GM21619 (cell line): ENCODE measurements around the gene NOP14.
"Not testable (repeated sequence)": the region's sequence is repeated elsewhere in the genome, so short reads cannot be mapped to it uniquely, and the experiment has no call there.

Experiments used
- ATAC-seq: cut with Tn5 transposase; IDR thresholded peaks from one replicate; pipeline ENCODE4 v1.9.1; 2021; ENCODE audit not compliant: unreplicated experiment

Gene NOP14

GRCh38 chr4:2943364-2944090 is 19.7 kb downstream of the NOP14 start:
- no peak for ATAC-seq

- ATAC-seq = no peak
Measured at GRCh38 chr4:2942532-2943363, 20.5 kb downstream of the NOP14 start.

- no peak for ATAC-seq
Measured at GRCh38 chr4:2942037-2942531, 21.1 kb downstream of the NOP14 start.

DNA sequence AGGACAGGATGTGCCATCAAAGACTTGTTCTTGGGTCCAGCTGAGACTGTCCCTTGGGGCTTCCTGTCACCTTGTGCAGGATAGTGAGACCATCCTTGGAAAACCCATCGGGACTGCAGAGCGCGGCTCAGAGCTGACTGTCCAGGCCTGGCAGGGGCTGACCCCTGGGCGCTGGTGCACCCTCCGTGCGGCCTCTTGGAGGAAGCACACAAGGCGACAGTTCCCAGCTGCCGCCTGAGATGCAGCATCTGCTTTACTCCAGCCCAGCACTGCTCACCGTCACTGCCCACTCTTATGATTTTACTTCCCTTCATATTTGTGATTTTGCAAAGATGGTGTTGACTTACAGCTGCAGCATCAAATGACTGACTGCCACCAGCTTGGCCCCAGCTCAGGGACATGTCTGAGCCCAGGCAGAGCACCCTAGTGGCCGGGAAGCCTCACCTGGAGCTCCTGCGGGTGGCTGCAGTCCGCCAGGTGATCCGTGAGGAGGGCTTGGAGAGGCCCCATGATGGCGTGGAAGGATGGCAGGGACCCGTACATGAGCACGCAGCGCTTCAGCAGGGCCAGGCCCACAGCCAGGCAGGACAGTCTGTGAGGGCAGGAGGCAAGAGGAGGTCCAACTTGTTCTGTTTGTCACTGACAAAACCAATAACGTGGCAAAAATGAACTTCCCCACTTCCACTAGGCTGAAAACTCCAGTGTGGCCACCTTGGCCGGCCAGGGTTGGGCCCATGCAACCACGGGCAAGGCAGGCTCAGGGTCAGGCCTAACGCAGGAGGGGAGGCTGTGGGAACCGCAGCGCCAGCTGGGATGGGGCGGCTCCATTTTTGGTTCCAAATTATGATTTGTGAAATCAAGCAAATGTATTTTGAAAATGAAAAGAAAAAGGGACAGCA is 21.8 kb downstream of the NOP14 start:
- no peak for ATAC-seq

GRCh38 chr4:2940267-2941137 is 22.7 kb downstream of the NOP14 start:
- ATAC-seq = no peak

GRCh38 chr4:2939383-2940243 is 23.6 kb downstream of the NOP14 start:
- ATAC-seq = no peak

- no peak for ATAC-seq
Measured at GRCh38 chr4:2938906-2939305, 24.3 kb downstream of the NOP14 start.

- ATAC-seq = not testable (repeated sequence)
Measured at GRCh38 chr4:2938411-2938810, 24.8 kb downstream of the NOP14 start.

GRCh38 chr4:2937986-2938385 is 25.2 kb downstream of the NOP14 start:
- ATAC-seq = no peak

DNA sequence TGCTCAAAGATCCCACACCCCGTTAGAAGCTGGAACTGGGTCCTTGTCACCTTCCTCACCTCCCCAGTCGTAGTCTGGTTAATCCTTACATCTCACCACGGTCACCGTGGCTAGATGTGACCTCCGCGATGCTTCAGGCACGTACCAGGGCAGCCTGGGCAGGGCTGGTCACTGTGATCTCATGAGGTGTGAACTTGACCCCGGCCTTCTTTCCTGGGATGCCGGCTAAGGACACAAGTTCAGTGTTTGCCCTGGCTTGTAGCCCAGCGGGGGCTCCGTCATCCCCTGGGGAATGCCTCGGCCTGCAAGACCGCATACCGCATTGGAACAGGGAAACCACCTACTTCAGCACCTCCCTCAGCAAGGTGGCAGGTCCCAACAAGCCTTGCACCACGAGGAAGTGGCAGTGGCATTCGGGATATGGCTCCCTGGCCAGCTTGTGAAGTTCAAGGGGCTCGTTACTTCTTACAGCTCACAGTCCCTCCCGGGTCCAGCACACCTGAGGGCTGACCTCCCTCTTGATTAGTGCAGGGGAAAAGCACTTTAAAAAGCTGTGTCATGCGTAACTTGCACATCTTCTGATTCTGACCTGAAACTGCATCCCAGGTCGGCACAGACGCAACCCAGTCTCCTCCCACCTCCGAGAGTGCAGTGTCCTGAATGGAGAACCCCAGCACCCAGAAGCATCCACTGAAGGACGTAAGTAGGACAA is 25.9 kb downstream of the NOP14 start:
- ATAC-seq = no peak

GRCh38 chr4:2936773-2937145 is 26.4 kb downstream of the NOP14 start:
- peak; percentile 28 for ATAC-seq

- no peak for ATAC-seq
Measured at GRCh38 chr4:2935762-2936743, 27.2 kb downstream of the NOP14 start.

- peak; percentile 44 for ATAC-seq
Measured at GRCh38 chr4:2934813-2935761, 28.1 kb downstream of the NOP14 start.

DNA sequence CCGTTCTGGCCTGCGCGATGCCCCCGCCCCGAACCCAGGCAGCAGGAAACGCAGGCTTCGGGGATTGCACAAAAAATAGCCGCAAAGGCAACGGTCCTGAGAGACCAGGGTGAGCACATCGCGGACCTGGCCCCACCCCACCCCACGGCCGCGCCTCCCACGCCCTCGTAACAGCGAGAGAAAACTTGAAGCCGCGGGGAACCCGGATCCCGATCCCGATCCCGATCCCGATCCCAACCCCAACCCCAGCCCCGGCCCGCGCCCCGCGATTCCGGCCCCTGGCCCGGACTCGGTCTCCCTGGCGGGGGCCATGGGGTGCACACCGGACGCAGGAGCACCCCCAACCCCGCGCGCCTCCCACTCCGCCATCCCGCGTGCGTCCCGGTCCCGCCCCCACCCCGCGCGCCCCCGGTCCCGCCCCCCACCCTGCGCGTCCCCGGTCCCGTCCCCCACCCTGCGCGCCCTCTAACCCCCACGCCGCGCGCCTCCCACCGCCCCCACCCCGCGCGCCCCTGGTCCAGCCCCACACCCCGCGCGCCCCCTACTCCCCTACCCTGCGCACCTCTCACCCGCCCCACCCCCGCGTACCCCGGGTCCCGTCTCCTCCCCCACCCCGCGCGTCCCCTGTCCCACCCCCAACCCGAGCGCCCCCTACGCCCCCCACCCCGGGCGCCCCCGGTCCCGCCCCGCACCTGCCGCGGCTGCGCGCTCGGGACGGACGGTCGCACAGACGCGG is 29.0 kb downstream of the NOP14 start:
- ATAC-seq = no peak

- no peak for ATAC-seq
Measured at GRCh38 chr4:2933566-2934076, 29.6 kb downstream of the NOP14 start.
